C4-2B (cell line): ENCODE data around the gene NEMP1.

ENCODE experiments used
- CTCF ChIP-seq: fragments of 450-650 bp; conservative IDR thresholded peaks from 2 replicates; pipeline ENCODE4 v1.5.1; 2017; ENCODE audit warnings: mild to moderate bottlenecking
- ZFX ChIP-seq: fragments of 450-650 bp; IDR thresholded peaks from 2 replicates; pipeline ENCODE4 v1.6.1; 2017

DNA sequence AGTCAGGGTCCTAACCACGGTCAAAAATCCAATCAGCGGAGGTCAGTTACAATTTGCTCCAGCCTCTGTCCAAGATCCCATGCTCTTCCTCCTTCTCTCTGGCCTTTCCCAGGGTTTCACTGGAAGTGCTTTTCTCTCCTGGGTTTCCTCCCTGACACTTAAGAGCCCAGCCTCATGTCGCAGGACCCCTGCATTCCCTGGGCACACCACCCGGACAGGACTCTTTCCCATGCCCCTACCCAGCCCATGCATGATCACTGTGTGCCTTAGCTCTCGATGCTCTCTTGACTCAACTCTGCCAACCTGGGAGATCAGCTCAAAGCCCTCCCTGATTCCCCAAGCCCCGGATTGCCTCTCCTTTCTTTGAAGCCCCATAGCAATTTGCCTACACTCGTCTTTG is 46.8 kb downstream of the NEMP1 start:
- TF ChIP-seq CTCF (no peak), ZFX (no peak)
